ENCODE data around the gene GATAD2A.

- no peak for TF ChIP-seq CTCF (IDR thresholded peaks at IDR 0.05)
- TF ChIP-seq EP300 (IDR thresholded peaks at IDR 0.05) = no peak
- TF ChIP-seq POLR2A (IDR thresholded peaks at IDR 0.05) = no peak
Observed at GRCh38 chr19:19458110-19458816, 52.8 kb downstream of the GATAD2A start.

Data from stomach (tissue), 4 donors.